ENCODE results near the gene MARCHF3.
A peak's percentile ranks its signal among the peaks of the same experiment; 100 is the strongest.

Gene MARCHF3

DNA sequence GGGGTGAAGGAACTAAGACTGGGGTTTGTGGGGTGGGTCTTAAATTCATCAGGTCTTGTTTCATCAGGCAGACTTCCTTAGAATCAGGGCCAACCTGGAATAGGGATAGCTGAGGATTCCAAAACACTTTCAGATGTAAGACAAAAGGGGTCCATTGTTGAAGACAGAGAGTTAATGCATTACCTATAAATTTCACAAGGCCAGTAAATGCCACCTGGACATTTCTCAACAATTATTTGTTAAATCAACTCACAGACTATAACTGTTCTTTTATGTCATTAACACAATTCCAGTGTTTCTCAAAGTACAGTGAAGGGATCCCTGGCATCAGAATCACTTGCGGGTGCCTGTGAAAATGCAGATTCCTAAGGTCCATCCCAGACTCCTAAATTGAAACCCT lies 2.8 kb downstream of the MARCHF3 start:
- Histone ChIP-seq H3K79me2 (ENCODE audit: insufficient read depth, low read length) (peaks cover 38% of the 10 kb centered on the region), H3F3A (ENCODE audit: low read depth) (no peaks in the 10 kb centered on the region), H3K27me3 (ENCODE audit: insufficient read depth, low read length, poor library complexity, severe bottlenecking) (no peaks in the 10 kb centered on the region), H4K20me1 (ENCODE audit: insufficient read depth, low read length, poor library complexity, severe bottlenecking) (peaks cover 3% of the 10 kb centered on the region), H3K9me3 (ENCODE audit: insufficient read depth, low read depth, low read length) (no peaks in the 10 kb centered on the region), H3K4me1 (ENCODE audit: insufficient read depth, low read length, poor library complexity, severe bottlenecking) (peaks cover 33% of the 10 kb centered on the region), H2AFZ (ENCODE audit: low read length) (no peak overlapping the region), H3K9me2 (replicated peaks; ENCODE audit: low read depth, low read length) (no peaks in the 10 kb centered on the region), H3K9ac (ENCODE audit: low read depth, low read length, poor library complexity, severe bottlenecking) (peak overlapping the region; percentile 79), H3K4me3 (ENCODE audit: low read length, poor library complexity, severe bottlenecking) (peak overlapping the region; percentile 33), H3K36me3 (ENCODE audit: insufficient read depth, low read length) (no peaks in the 10 kb centered on the region), H3K4me2 (ENCODE audit: low read depth, low read length, poor library complexity, severe bottlenecking) (peak overlapping the region; percentile 98)
- no peak for TF ChIP-seq EZH2phosphoT487 (IDR thresholded peaks at IDR 0.05; ENCODE audit: borderline replicate concordance)
- TF ChIP-seq, protein P1, sequence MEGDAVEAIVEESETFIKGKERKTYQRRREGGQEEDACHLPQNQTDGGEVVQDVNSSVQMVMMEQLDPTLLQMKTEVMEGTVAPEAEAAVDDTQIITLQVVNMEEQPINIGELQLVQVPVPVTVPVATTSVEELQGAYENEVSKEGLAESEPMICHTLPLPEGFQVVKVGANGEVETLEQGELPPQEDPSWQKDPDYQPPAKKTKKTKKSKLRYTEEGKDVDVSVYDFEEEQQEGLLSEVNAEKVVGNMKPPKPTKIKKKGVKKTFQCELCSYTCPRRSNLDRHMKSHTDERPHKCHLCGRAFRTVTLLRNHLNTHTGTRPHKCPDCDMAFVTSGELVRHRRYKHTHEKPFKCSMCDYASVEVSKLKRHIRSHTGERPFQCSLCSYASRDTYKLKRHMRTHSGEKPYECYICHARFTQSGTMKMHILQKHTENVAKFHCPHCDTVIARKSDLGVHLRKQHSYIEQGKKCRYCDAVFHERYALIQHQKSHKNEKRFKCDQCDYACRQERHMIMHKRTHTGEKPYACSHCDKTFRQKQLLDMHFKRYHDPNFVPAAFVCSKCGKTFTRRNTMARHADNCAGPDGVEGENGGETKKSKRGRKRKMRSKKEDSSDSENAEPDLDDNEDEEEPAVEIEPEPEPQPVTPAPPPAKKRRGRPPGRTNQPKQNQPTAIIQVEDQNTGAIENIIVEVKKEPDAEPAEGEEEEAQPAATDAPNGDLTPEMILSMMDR (conservative IDR thresholded peaks at IDR 0.05; ENCODE audit: low read length) = no peak

DNA sequence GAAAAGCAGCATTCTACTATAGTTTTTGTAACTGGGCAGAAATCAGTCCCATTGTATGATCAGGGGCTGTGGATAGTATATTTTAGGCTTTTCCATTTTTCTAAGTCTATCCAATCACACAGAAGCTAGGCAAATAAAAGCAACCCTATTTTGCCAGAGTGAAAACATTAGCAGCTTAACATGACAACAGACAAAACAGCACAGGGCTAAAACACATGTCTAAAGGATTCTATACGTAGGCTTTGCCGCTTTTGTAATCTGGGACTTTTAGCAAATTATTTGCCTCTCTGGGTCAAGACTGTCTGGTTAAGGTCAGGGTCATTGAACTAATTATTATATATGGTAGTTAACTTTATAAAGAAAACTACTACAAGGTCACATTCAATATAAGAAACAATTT lies 4.2 kb downstream of the MARCHF3 start:
- Histone ChIP-seq H3K4me1 (ENCODE audit: insufficient read depth, low read length, poor library complexity, severe bottlenecking) (peaks cover 33% of the 10 kb centered on the region), H3K27me3 (ENCODE audit: insufficient read depth, low read length, poor library complexity, severe bottlenecking) (no peaks in the 10 kb centered on the region), H3K9ac (ENCODE audit: low read depth, low read length, poor library complexity, severe bottlenecking) (peak overlapping the region; percentile 44), H4K20me1 (ENCODE audit: insufficient read depth, low read length, poor library complexity, severe bottlenecking) (peaks cover 3% of the 10 kb centered on the region), H3K4me2 (ENCODE audit: low read depth, low read length, poor library complexity, severe bottlenecking) (peak overlapping the region; percentile 98), H3K36me3 (ENCODE audit: insufficient read depth, low read length) (no peaks in the 10 kb centered on the region), H3K9me2 (replicated peaks; ENCODE audit: low read depth, low read length) (no peaks in the 10 kb centered on the region), H3F3A (ENCODE audit: low read depth) (no peaks in the 10 kb centered on the region), H3K4me3 (ENCODE audit: low read length, poor library complexity, severe bottlenecking) (peak overlapping the region; percentile 33), H3K79me2 (ENCODE audit: insufficient read depth, low read length) (peaks cover 41% of the 10 kb centered on the region), H3K9me3 (ENCODE audit: insufficient read depth, low read depth, low read length) (no peaks in the 10 kb centered on the region), H2AFZ (ENCODE audit: low read length) (no peak overlapping the region)
- TF ChIP-seq EZH2phosphoT487 (IDR thresholded peaks at IDR 0.05; ENCODE audit: borderline replicate concordance) = no peak
- TF ChIP-seq, protein P1 (conservative IDR thresholded peaks at IDR 0.05; ENCODE audit: low read length) = no peak

DNA sequence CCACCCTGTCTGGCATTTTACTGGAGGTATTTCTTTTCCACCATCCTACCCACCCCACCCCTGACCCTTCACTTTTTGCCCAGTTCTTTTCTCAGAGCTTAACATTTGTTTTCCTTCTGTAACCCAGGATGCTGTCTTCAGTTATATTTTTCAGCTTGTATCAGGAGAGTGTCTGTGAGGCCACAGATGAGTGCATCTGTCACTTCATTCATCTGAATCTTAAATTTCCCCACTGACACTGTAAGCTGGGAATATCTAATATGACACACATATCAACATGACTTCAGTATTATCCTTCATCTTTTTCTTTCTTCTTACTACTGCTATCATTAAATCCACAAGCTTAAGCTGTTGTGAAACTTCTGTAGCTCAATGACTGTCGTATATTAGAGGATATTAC lies 4.9 kb downstream of the MARCHF3 start:
- Histone ChIP-seq H4K20me1 (ENCODE audit: insufficient read depth, low read length, poor library complexity, severe bottlenecking) (peaks cover 3% of the 10 kb centered on the region), H3K9ac (ENCODE audit: low read depth, low read length, poor library complexity, severe bottlenecking) (peak overlapping the region; percentile 44), H3K9me2 (replicated peaks; ENCODE audit: low read depth, low read length) (no peaks in the 10 kb centered on the region), H3F3A (ENCODE audit: low read depth) (no peaks in the 10 kb centered on the region), H3K4me2 (ENCODE audit: low read depth, low read length, poor library complexity, severe bottlenecking) (peak overlapping the region; percentile 98), H3K36me3 (ENCODE audit: insufficient read depth, low read length) (no peaks in the 10 kb centered on the region), H3K9me3 (ENCODE audit: insufficient read depth, low read depth, low read length) (no peaks in the 10 kb centered on the region), H3K79me2 (ENCODE audit: insufficient read depth, low read length) (peaks cover 41% of the 10 kb centered on the region), H2AFZ (ENCODE audit: low read length) (no peak overlapping the region), H3K4me1 (ENCODE audit: insufficient read depth, low read length, poor library complexity, severe bottlenecking) (peaks cover 33% of the 10 kb centered on the region), H3K4me3 (ENCODE audit: low read length, poor library complexity, severe bottlenecking) (no peak overlapping the region), H3K27me3 (ENCODE audit: insufficient read depth, low read length, poor library complexity, severe bottlenecking) (no peaks in the 10 kb centered on the region)
- no peak for TF ChIP-seq EZH2phosphoT487 (IDR thresholded peaks at IDR 0.05; ENCODE audit: borderline replicate concordance)
- TF ChIP-seq, protein P1 (conservative IDR thresholded peaks at IDR 0.05; ENCODE audit: low read length) = no peak

Data from Loucy (cell line).